Measurements from ENCODE around the gene SIRT7. TPM values are rescaled to one million over a fixed set of nuclear protein-coding genes. Genes with fewer than 3 reads are reported as not detected.

SIRT7 gene
- polyA plus RNA-seq, 1 of the 3 experiments (the other 2 are of a cell fraction) = 32.6 TPM

- no peaks in the 10 kb centered on the region for H3K27me3 ChIP-seq (ENCODE audit: insufficient read depth)
- H3K4me1 ChIP-seq (ENCODE audit: control insufficient read depth in 1 of 2, insufficient read depth in 2 of 2, low read depth in 1 of 2, low read length in 1 of 2) = peaks cover 12 to 19% of the 10 kb centered on the region in 2 experiments
- TF ChIP-seq CHD2 (IDR thresholded peaks at IDR 0.05; ENCODE audit: low read length, partially characterized antibody) (no peak), USF2 (IDR thresholded peaks at IDR 0.05; ENCODE audit: borderline replicate concordance, low read depth, low read length) (no peak), RXRA (IDR thresholded peaks at IDR 0.05; ENCODE audit: borderline replicate concordance, low read depth) (no peak), JUND (IDR thresholded peaks at IDR 0.05) (no peak), REST (IDR thresholded peaks at IDR 0.05; ENCODE audit: low read depth, low read length) (no peak), MAX (IDR thresholded peaks at IDR 0.05; ENCODE audit: low read depth) (no peak), FOSL2 (IDR thresholded peaks at IDR 0.05; ENCODE audit: borderline replicate concordance, low read depth) (no peak)
- H3K36me3 ChIP-seq (replicated peaks in 1 of 2; ENCODE audit: control insufficient read depth in 1 of 2, insufficient read depth in 2 of 2, low read length in 1 of 2) = peaks cover 50 to 58% of the 10 kb centered on the region in 2 experiments
- no peak overlapping the region for H3K9ac ChIP-seq
- no peak overlapping the region for H2AFZ ChIP-seq (ENCODE audit: low read depth)
- 96% methylated on average over 44 of the region's 44 CpGs for WGBS (ENCODE audit: low lambda C conversion rate)
- H3K9me3 ChIP-seq = no peaks in the 10 kb centered on the region
- no peaks in the 10 kb centered on the region for H3K9me2 ChIP-seq
- no peak overlapping the region for H3K4me3 ChIP-seq (ENCODE audit: low read depth in 2 of 2, low read length in 1 of 2)
- ChIA-PET POLR2A (no interaction called here), CTCF (interaction anchor here (0.8 to 1.5 kb wide), 4 partner anchors 19 to 133 kb away, joined by 3 to 6 read pairs (median 4); no protein-coding TSS in a partner anchor)
- DNase-seq = peak; percentile 14
- no peak overlapping the region for H3K4me2 ChIP-seq
- H3K27ac ChIP-seq (ENCODE audit: low read depth in 2 of 2, low read length in 1 of 2) = no peak overlapping the region
- peaks cover 23% of the 10 kb centered on the region for H3F3A ChIP-seq (replicated peaks; ENCODE audit: insufficient read depth)
- H4K20me1 ChIP-seq (ENCODE audit: insufficient read depth) = peaks cover 23% of the 10 kb centered on the region; the same call in 1 of the 2 replicates
- peaks cover 83% of the 10 kb centered on the region for H3K79me2 ChIP-seq (ENCODE audit: insufficient read depth)
Observed at GRCh38 chr17:81888105-81888987, 29.6 kb downstream of the SIRT7 start.

- Histone ChIP-seq H3K79me2 (ENCODE audit: insufficient read depth) (peaks cover 63% of the 10 kb centered on the region), H4K20me1 (ENCODE audit: insufficient read depth) (peaks cover 23% of the 10 kb centered on the region; the same call in 1 of the 2 replicates), H3K9ac (no peak overlapping the region), H3K27ac (ENCODE audit: low read depth in 2 of 2, low read length in 1 of 2) (peak overlapping the region in 1 of 2 experiments; percentile 16; a peak in 1 of 4 replicates), H2AFZ (ENCODE audit: low read depth) (no peak overlapping the region), H3K27me3 (ENCODE audit: insufficient read depth) (no peaks in the 10 kb centered on the region), H3K36me3 (replicated peaks in 1 of 2; ENCODE audit: control insufficient read depth in 1 of 2, insufficient read depth in 2 of 2, low read length in 1 of 2) (peaks cover 59 to 67% of the 10 kb centered on the region in 2 experiments), H3F3A (replicated peaks; ENCODE audit: insufficient read depth) (peaks cover 26% of the 10 kb centered on the region), H3K9me3 (no peaks in the 10 kb centered on the region), H3K4me3 (ENCODE audit: low read depth in 2 of 2, low read length in 1 of 2) (no peak overlapping the region), H3K4me1 (ENCODE audit: control insufficient read depth in 1 of 2, insufficient read depth in 2 of 2, low read depth in 1 of 2, low read length in 1 of 2) (peaks cover 12 to 14% of the 10 kb centered on the region in 2 experiments), H3K4me2 (peak overlapping the region; percentile 3; the same call in 1 of the 2 replicates), H3K9me2 (no peaks in the 10 kb centered on the region)
- ChIA-PET POLR2A (interaction anchor here (1.0 to 1.5 kb wide), 3 partner anchors 11 to 20 kb away, joined by 3 to 5 read pairs (median 4); no protein-coding TSS in a partner anchor), CTCF (interaction anchor here (0.7 to 5.7 kb wide), 3 partner anchors 15 to 151 kb away, joined by 3 to 54 read pairs (median 3); partner anchors contain the start of genes ARHGDIA and MAFG)
- WGBS (ENCODE audit: low lambda C conversion rate) = 59% methylated on average over 11 of the region's 11 CpGs
- peak; percentile 21 for DNase-seq
- TF ChIP-seq POLR2AphosphoS5 (IDR thresholded peaks at IDR 0.05; ENCODE audit: low read depth, low read length) (no peak), FOSL2 (IDR thresholded peaks at IDR 0.05; ENCODE audit: borderline replicate concordance, low read depth) (peak; percentile 52; the same call in 1 of the 2 replicates), IRF3 (IDR thresholded peaks at IDR 0.05; ENCODE audit: low read depth, low read length) (no peak), NRF1 (IDR thresholded peaks at IDR 0.05; ENCODE audit: low read depth, low read length) (no peak), TCF12 (IDR thresholded peaks at IDR 0.05) (peak; percentile 40; the same call in 1 of the 2 replicates), EZH2phosphoT487 (IDR thresholded peaks at IDR 0.05; ENCODE audit: borderline replicate concordance, low read depth) (no peak), USF2 (IDR thresholded peaks at IDR 0.05; ENCODE audit: borderline replicate concordance, low read depth, low read length) (no peak), ELF1 (IDR thresholded peaks at IDR 0.05) (no peak), PBX3 (IDR thresholded peaks at IDR 0.05) (peak; percentile 71), YY1 (IDR thresholded peaks at IDR 0.05; ENCODE audit: low read depth) (no peak)
Observed at GRCh38 chr17:81885869-81886548, 32.0 kb downstream of the SIRT7 start.
